Measurements from ENCODE around the gene TFIP11. TPM values are rescaled to one million over a fixed set of nuclear protein-coding genes. Genes with fewer than 3 reads are reported as not detected.

Gene TFIP11
- total and polyA plus RNA-seq, 2 of the 13 experiments (the other 11 are each of a cell fraction or from before 2014, with no cell fraction given), result 15.4 to 22.8 TPM

DNA sequence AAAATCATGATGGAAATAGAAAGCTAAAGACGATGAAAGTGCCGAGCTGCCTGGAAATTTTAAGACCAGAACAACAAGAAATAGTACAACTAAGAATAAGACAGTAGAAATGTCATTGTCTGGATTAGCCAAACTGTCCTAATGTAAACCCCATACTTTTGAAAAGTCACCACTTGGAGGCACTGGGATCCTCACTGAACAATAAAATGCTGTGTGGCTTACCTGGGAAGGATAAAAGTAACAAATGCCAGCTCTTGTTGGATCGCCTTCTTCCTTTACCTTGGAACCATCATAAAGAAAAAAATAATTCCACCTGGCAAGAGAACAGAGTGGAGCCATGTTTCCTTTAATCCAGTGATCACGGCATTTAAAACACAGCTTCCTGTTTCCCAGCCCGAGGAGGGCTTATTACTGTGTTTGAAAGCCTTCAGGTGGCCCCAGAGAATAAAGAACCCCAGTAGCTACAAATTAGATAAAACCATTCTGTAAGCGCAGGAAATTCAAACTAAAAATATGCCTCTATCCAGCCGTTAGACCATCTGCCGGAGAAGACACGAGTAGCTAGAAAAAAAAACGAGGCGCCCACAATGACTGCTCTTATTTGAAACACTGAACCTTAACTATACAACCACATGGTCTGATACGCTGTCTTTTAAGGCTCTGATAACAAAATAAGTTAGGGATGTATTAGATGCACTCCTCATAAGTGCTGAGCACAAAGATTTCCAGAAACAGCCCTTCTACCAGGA is 33.1 kb downstream of the TFIP11 start:
- intact Hi-C loops (cut with micrococcal nuclease; ENCODE audit: unreplicated experiment), result loop anchor here (5.0 kb wide), 1 partner anchor 33 kb away; the partner anchor contains the start of gene TFIP11
- 8% methylated on average over 12 of the region's 12 CpGs for WGBS (ENCODE audit: low lambda C conversion rate)
- Histone ChIP-seq H3K4me1 (ENCODE audit: insufficient read depth, low read length) (peaks cover 64% of the 10 kb centered on the region), H3K79me2 (ENCODE audit: insufficient read depth, low read length) (peaks cover 77% of the 10 kb centered on the region), H3K27ac (ENCODE audit: extremely low read length, insufficient read depth, low read length) (peak overlapping the region; percentile 95), H3K4me2 (ENCODE audit: low read depth, low read length) (peak overlapping the region; percentile 83), H4K20me1 (ENCODE audit: insufficient read depth, low read length) (no peaks in the 10 kb centered on the region), H2AFZ (ENCODE audit: low read length) (peak overlapping the region; percentile 90), H3K4me3 (replicated peaks in 1 of 3; ENCODE audit: insufficient read depth in 1 of 3, low read depth in 2 of 3, low read length in 3 of 3) (peak overlapping the region; percentile 55 to 64 (median 61)), H3K27me3 (ENCODE audit: control insufficient read depth in 1 of 2, insufficient read depth in 2 of 2, low read length in 2 of 2) (no peaks in the 10 kb centered on the region; a peak in 1 of 5 replicates), H3K9me3 (ENCODE audit: low read length) (no peaks in the 10 kb centered on the region), H3K36me3 (replicated peaks in 1 of 2; ENCODE audit: control insufficient read depth in 1 of 2, insufficient read depth in 2 of 2, low read length in 2 of 2) (peaks cover 0 to 21% of the 10 kb centered on the region in 2 experiments; a peak in 4 of 5 replicates), H3K9ac (ENCODE audit: insufficient read depth, low read depth, low read length) (peak overlapping the region; percentile 72)
- peak; percentile 9; the same call in 2 of the 3 replicates for ATAC-seq
- TSS peak; percentile 44 for BruUV-seq (replicated peaks)
- in situ Hi-C loops (cut with HindIII; ENCODE audit: extremely low pct_ligation_motif_present, low pct_unique_long_range_greater_than_20kb), result no loop called here
- CTCF ChIA-PET (ENCODE audit: low intra/inter-chr PET ratio, low total read pairs), result no interaction called here
- FAIRE-seq, result no peak
- peak; percentile 31 for DNase-seq (ENCODE audit: low spot score)
- POLR2A ChIA-PET, result interaction anchor here (0.9 to 1.2 kb wide), 2 partner anchors 10 to 33 kb away, joined by 5 read pairs; partner anchors contain the start of gene TFIP11
- TF ChIP-seq ZNF138 (CRISPR knock-in tag; IDR thresholded peaks at IDR 0.05; ENCODE audit: low read depth) (no peak), IRX3 (CRISPR knock-in tag; IDR thresholded peaks at IDR 0.05; ENCODE audit: borderline replicate concordance, low read depth) (no peak), RFX3 (CRISPR knock-in tag; IDR thresholded peaks at IDR 0.05) (no peak), DNMT1 (CRISPR knock-in tag; IDR thresholded peaks at IDR 0.05) (no peak), ZNF781 (CRISPR knock-in tag; IDR thresholded peaks at IDR 0.05; ENCODE audit: borderline replicate concordance, not compliant biosample characterization) (no peak), KLF12 (CRISPR knock-in tag; IDR thresholded peaks at IDR 0.05; ENCODE audit: borderline replicate concordance) (0 out of 2 replicates have a peak, but pooled peaks have one; percentile 42), SNRNP70 (IDR thresholded peaks at IDR 0.05; ENCODE audit: low read depth, low read length) (no peak)
- TF ChIP-seq, protein P1, sequence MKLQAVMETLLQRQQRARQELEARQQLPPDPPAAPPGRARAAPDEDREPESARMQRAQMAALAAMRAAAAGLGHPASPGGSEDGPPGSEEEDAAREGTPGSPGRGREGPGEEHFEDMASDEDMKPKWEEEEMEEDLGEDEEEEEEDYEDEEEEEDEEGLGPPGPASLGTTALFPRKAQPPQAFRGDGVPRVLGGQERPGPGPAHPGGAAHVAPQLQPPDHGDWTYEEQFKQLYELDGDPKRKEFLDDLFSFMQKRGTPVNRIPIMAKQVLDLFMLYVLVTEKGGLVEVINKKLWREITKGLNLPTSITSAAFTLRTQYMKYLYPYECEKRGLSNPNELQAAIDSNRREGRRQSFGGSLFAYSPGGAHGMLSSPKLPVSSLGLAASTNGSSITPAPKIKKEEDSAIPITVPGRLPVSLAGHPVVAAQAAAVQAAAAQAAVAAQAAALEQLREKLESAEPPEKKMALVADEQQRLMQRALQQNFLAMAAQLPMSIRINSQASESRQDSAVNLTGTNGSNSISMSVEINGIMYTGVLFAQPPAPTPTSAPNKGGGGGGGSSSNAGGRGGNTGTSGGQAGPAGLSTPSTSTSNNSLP (IDR thresholded peaks at IDR 0.05; ENCODE audit: low read depth, low read length), result 0 out of 2 replicates have a peak, but pooled peaks have one; percentile 24
- TF ChIP-seq, protein P2, sequence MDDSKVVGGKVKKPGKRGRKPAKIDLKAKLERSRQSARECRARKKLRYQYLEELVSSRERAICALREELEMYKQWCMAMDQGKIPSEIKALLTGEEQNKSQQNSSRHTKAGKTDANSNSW (CRISPR knock-in tag; IDR thresholded peaks at IDR 0.05; ENCODE audit: borderline replicate concordance), result no peak
- TF ChIP-seq, protein P3, sequence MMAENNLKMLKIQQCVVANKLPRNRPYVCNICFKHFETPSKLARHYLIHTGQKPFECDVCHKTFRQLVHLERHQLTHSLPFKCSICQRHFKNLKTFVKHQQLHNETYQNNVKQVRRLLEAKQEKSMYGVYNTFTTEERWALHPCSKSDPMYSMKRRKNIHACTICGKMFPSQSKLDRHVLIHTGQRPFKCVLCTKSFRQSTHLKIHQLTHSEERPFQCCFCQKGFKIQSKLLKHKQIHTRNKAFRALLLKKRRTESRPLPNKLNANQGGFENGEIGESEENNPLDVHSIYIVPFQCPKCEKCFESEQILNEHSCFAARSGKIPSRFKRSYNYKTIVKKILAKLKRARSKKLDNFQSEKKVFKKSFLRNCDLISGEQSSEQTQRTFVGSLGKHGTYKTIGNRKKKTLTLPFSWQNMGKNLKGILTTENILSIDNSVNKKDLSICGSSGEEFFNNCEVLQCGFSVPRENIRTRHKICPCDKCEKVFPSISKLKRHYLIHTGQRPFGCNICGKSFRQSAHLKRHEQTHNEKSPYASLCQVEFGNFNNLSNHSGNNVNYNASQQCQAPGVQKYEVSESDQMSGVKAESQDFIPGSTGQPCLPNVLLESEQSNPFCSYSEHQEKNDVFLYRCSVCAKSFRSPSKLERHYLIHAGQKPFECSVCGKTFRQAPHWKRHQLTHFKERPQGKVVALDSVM (CRISPR knock-in tag; IDR thresholded peaks at IDR 0.05), result no peak
- TF ChIP-seq, protein P4, sequence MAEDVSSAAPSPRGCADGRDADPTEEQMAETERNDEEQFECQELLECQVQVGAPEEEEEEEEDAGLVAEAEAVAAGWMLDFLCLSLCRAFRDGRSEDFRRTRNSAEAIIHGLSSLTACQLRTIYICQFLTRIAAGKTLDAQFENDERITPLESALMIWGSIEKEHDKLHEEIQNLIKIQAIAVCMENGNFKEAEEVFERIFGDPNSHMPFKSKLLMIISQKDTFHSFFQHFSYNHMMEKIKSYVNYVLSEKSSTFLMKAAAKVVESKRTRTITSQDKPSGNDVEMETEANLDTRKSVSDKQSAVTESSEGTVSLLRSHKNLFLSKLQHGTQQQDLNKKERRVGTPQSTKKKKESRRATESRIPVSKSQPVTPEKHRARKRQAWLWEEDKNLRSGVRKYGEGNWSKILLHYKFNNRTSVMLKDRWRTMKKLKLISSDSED (CRISPR knock-in tag; IDR thresholded peaks at IDR 0.05), result no peak
- TF ChIP-seq, protein P5, sequence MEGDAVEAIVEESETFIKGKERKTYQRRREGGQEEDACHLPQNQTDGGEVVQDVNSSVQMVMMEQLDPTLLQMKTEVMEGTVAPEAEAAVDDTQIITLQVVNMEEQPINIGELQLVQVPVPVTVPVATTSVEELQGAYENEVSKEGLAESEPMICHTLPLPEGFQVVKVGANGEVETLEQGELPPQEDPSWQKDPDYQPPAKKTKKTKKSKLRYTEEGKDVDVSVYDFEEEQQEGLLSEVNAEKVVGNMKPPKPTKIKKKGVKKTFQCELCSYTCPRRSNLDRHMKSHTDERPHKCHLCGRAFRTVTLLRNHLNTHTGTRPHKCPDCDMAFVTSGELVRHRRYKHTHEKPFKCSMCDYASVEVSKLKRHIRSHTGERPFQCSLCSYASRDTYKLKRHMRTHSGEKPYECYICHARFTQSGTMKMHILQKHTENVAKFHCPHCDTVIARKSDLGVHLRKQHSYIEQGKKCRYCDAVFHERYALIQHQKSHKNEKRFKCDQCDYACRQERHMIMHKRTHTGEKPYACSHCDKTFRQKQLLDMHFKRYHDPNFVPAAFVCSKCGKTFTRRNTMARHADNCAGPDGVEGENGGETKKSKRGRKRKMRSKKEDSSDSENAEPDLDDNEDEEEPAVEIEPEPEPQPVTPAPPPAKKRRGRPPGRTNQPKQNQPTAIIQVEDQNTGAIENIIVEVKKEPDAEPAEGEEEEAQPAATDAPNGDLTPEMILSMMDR (CRISPR knock-in tag; IDR thresholded peaks at IDR 0.05), result peak; percentile 40; the same call in 1 of the 2 replicates
- TF ChIP-seq, protein P6, sequence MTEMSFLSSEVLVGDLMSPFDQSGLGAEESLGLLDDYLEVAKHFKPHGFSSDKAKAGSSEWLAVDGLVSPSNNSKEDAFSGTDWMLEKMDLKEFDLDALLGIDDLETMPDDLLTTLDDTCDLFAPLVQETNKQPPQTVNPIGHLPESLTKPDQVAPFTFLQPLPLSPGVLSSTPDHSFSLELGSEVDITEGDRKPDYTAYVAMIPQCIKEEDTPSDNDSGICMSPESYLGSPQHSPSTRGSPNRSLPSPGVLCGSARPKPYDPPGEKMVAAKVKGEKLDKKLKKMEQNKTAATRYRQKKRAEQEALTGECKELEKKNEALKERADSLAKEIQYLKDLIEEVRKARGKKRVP (CRISPR knock-in tag; IDR thresholded peaks at IDR 0.05), result peak in 1 of 2 experiments; percentile 10; a peak in 1 of 4 replicates

Measured in HepG2 (cell line).